Lower leg skin (tissue), 3 donors: Measurements from ENCODE around the gene SLC29A1.

Source experiments
- POLR2A ChIP-seq, 2 donors: fragments of 450-650 bp; IDR thresholded peaks; one replicate each; pipeline ENCODE4 v1.6.1; 2016 to 2017; ENCODE audit warnings: antibody characterized with exemption in 2 of 2, mild to moderate bottlenecking in 1 of 2, moderate library complexity in 1 of 2
- TF ChIP-seq, protein P1 (sequence below), 3 donors: fragments of 450-650 bp; IDR thresholded peaks; one replicate each; pipeline ENCODE4 v1.5.1; 2016; ENCODE audit warnings: antibody characterized with exemption in 3 of 3, mild to moderate bottlenecking in 3 of 3, moderate library complexity in 2 of 3

DNA sequence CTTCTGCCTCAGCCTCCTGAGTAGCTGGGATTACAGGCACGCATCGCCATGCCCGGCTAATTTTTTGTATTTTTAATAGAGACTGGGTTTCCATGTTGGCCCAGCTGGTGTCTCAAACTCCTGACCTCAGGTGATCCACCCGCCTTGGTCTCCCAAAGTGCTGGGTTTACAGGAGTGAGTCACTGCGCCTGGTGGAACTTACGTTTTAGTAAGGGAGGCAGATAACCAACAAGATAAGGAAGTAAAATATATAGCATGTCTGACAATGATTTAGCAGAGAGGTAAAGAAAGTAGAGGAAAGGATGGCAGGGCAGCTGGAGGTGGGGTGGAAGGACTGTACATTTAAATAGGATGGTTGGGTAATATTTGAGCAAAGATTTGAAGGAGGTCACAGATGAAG lies 19.4 kb upstream of the SLC29A1 start:
- TF ChIP-seq, protein P1, sequence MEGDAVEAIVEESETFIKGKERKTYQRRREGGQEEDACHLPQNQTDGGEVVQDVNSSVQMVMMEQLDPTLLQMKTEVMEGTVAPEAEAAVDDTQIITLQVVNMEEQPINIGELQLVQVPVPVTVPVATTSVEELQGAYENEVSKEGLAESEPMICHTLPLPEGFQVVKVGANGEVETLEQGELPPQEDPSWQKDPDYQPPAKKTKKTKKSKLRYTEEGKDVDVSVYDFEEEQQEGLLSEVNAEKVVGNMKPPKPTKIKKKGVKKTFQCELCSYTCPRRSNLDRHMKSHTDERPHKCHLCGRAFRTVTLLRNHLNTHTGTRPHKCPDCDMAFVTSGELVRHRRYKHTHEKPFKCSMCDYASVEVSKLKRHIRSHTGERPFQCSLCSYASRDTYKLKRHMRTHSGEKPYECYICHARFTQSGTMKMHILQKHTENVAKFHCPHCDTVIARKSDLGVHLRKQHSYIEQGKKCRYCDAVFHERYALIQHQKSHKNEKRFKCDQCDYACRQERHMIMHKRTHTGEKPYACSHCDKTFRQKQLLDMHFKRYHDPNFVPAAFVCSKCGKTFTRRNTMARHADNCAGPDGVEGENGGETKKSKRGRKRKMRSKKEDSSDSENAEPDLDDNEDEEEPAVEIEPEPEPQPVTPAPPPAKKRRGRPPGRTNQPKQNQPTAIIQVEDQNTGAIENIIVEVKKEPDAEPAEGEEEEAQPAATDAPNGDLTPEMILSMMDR (IDR thresholded peaks at IDR 0.05): no peak
- no peak for TF ChIP-seq POLR2A (IDR thresholded peaks at IDR 0.05)
